Cardiac fibroblast (primary cell): Measurements from ENCODE around the gene SLC25A52.
"Not testable (repeated sequence)": the region's sequence is repeated elsewhere in the genome, so short reads cannot be mapped to it uniquely, and the experiment has no call there.

Source experiments
- DNase-seq, 2 donors: peaks; one replicate each; pipeline versions ENCODE4 v3.0.0 to v3.0.0-alpha.2; 2010; ENCODE audit warnings: low read depth in 2 of 2
- H3K4me3 ChIP-seq, 2 donors: replicated peaks in 1 of 2; 1 replicate in 1 of 2; 2 replicates in 1 of 2; pipeline ENCODE4 v1.5.1; 2011; ENCODE audit warnings: low read depth in 2 of 2, low read length in 2 of 2, mild to moderate bottlenecking in 2 of 2, moderate library complexity in 1 of 2
- CTCF ChIP-seq: IDR thresholded peaks from one replicate; pipeline ENCODE4 v1.5.1; 2011; ENCODE audit warnings: low read depth, mild to moderate bottlenecking, low read length, inconsistent platforms

The SLC25A52 gene

GRCh38 chr18:31760695-31761094 lies at the start of gene SLC25A52:
Gene SLC25A52, minus strand, starts transcription at chr18:31760880. Its CDS starts 219 bp downstream, at chr18:31760661.
- no peak for TF ChIP-seq CTCF
- no peak within 1 kb of the TSS for H3K4me3 ChIP-seq
- no peak for DNase-seq

- not testable (repeated sequence) for H3K4me3 ChIP-seq, DNase-seq
Observed at GRCh38 chr18:31809049-31809448, 48.4 kb upstream of the SLC25A52 start.

- H3K4me3 ChIP-seq, result no peak overlapping the region
- no peak for TF ChIP-seq CTCF
- DNase-seq, result no peak
Observed at GRCh38 chr18:31801078-31801477, 40.4 kb upstream of the SLC25A52 start.

GRCh38 chr18:31799257-31799656 lies 38.6 kb upstream of the SLC25A52 start:
- not testable (repeated sequence) for DNase-seq, H3K4me3 ChIP-seq

GRCh38 chr18:31798399-31798798 lies 37.7 kb upstream of the SLC25A52 start:
- no peak for TF ChIP-seq CTCF
- no peak for DNase-seq
- H3K4me3 ChIP-seq, result no peak overlapping the region

GRCh38 chr18:31795747-31796146 lies 35.1 kb upstream of the SLC25A52 start:
- no peak overlapping the region for H3K4me3 ChIP-seq
- DNase-seq, result no peak
- TF ChIP-seq CTCF, result no peak

- no peak for DNase-seq
- H3K4me3 ChIP-seq, result no peak overlapping the region
- no peak for TF ChIP-seq CTCF
Observed at GRCh38 chr18:31793531-31793930, 32.9 kb upstream of the SLC25A52 start.

- TF ChIP-seq CTCF, result no peak
- no peak overlapping the region for H3K4me3 ChIP-seq
- DNase-seq, result no peak
Observed at GRCh38 chr18:31792580-31792911, 31.9 kb upstream of the SLC25A52 start.
